IMR-90 (cell line): ENCODE measurements around the gene MCM5. TPM values are rescaled to one million over a fixed set of nuclear protein-coding genes. Genes with fewer than 3 reads are reported as not detected.

ENCODE experiments used
- ATAC-seq: fragments of 200-7000 bp; cut with Tn5 transposase; 2 replicates; pipeline ENCODE4 v1.9.1; 2020; ENCODE audit warnings: low read depth, mild to moderate bottlenecking, moderate library complexity
- BruUV-seq: library from RNA; stranded (reverse); fragments of 400-500 nt; replicated peaks from 2 replicates; lab custom pipeline; 2021; lab: Mats Ljungman, UMichigan
- CTCF ChIA-PET: fragments of 300-600 bp; formaldehyde crosslinking; extraction: SDS; loops from one replicate; lab custom pipeline; 2021; ENCODE audit warnings: antibody characterized with exemption; lab: Yijun Ruan, JAX
- POLR2A ChIA-PET: fragments of 300-600 bp; sonication (Branson Sonifier 250); formaldehyde crosslinking; loops from one replicate; lab custom pipeline; 2022; ENCODE audit warnings: antibody characterized with exemption; ENCODE audit not compliant: unreplicated experiment; lab: Charles Lee
- DNase-seq: peaks from one replicate; pipeline ENCODE4 v3.0.0; 2013
- H2AFZ ChIP-seq: replicated peaks from 2 replicates; pipeline ENCODE3; 2013; ENCODE audit warnings: low read length, mild to moderate bottlenecking; ENCODE audit not compliant: poor library complexity
- H2AK5ac ChIP-seq: 2 replicates; pipeline ENCODE4 v1.6.1; 2013; ENCODE audit warnings: low read depth, low read length, inconsistent platforms
- H2AK9ac ChIP-seq: replicated peaks from 2 replicates; pipeline ENCODE3; 2013; ENCODE audit warnings: mild to moderate bottlenecking, low read depth, low read length, moderate library complexity; ENCODE audit not compliant: poor library complexity
- H2BK120ac ChIP-seq: 2 replicates; pipeline ENCODE4 v1.6.1; 2013; ENCODE audit warnings: low read depth, low read length, inconsistent platforms
- H2BK15ac ChIP-seq: 3 replicates; pipeline ENCODE4 v1.6.1; 2013; ENCODE audit warnings: low read depth, low read length, inconsistent platforms
- H2BK20ac ChIP-seq: 2 replicates; pipeline ENCODE4 v1.6.1; 2013; ENCODE audit warnings: low read depth, mild to moderate bottlenecking, inconsistent platforms, low read length, moderate library complexity
- H2BK5ac ChIP-seq: 2 replicates; pipeline ENCODE4 v1.6.1; 2013; ENCODE audit warnings: mild to moderate bottlenecking, low read depth, low read length, inconsistent platforms; ENCODE audit not compliant: poor library complexity, severe bottlenecking
- H3K14ac ChIP-seq: replicated peaks from 2 replicates; pipeline ENCODE4 v1.6.1; 2013; ENCODE audit warnings: low read depth, low read length, inconsistent platforms
- H3K18ac ChIP-seq: 2 replicates; pipeline ENCODE4 v1.6.1; 2013; ENCODE audit warnings: low read depth, low read length, control low read depth
- H3K23ac ChIP-seq: 2 replicates; pipeline ENCODE4 v1.6.1; 2013; ENCODE audit warnings: low read depth, low read length, inconsistent platforms
- H3K27ac ChIP-seq: 2 replicates; pipeline ENCODE4 v1.5.1; 2013; ENCODE audit warnings: mild to moderate bottlenecking, control low read depth, low read length; ENCODE audit not compliant: insufficient read depth
- H3K27me3 ChIP-seq: 2 replicates; pipeline ENCODE4 v1.6.1; 2013; ENCODE audit warnings: low read length; ENCODE audit not compliant: control insufficient read depth, insufficient read depth
- H3K36me3 ChIP-seq: 2 replicates; pipeline ENCODE4 v1.6.1; 2013; ENCODE audit warnings: low read length, mixed read lengths; ENCODE audit not compliant: control insufficient read depth, insufficient read depth
- H3K4ac ChIP-seq: 2 replicates; pipeline ENCODE4 v1.6.1; 2013; ENCODE audit warnings: low read depth, low read length, inconsistent platforms
- H3K4me1 ChIP-seq: 2 replicates; pipeline ENCODE4 v1.6.1; 2013; ENCODE audit warnings: low read length, mixed read lengths; ENCODE audit not compliant: control insufficient read depth, insufficient read depth
- H3K4me2 ChIP-seq: 2 replicates; pipeline ENCODE4 v1.6.1; 2013; ENCODE audit warnings: low read depth, mild to moderate bottlenecking, control low read depth, low read length, moderate library complexity
- H3K4me3 ChIP-seq: 2 replicates; pipeline ENCODE4 v1.5.1; 2013; ENCODE audit warnings: low read depth, mild to moderate bottlenecking, control low read depth, low read length, moderate library complexity; ENCODE audit not compliant: insufficient read depth
- H3K56ac ChIP-seq: 2 replicates; pipeline ENCODE4 v1.6.1; 2013; ENCODE audit warnings: low read length, inconsistent platforms; ENCODE audit not compliant: insufficient read depth; ENCODE audit errors: extremely low read depth
- H3K79me1 ChIP-seq, 2 experiments: 2 replicates each; pipeline ENCODE4 v1.6.1; 2013; ENCODE audit warnings: low read length in 2 of 2, inconsistent platforms in 1 of 2, low read depth in 1 of 2
- H3K9ac ChIP-seq: 2 replicates; pipeline ENCODE4 v1.6.1; 2013; ENCODE audit warnings: low read depth, low read length, control low read depth
- H3K9me1 ChIP-seq: 2 replicates; pipeline ENCODE4 v1.6.1; 2013; ENCODE audit warnings: low read length, inconsistent platforms; ENCODE audit not compliant: insufficient read depth
- H3K9me3 ChIP-seq: 2 replicates; pipeline ENCODE4 v1.6.1; 2013; ENCODE audit warnings: low read length; ENCODE audit not compliant: control insufficient read depth, insufficient read depth
- H4K20me1 ChIP-seq: 2 replicates; pipeline ENCODE4 v1.6.1; 2013; ENCODE audit warnings: low read length, inconsistent platforms; ENCODE audit not compliant: insufficient read depth
- H4K5ac ChIP-seq: 2 replicates; pipeline ENCODE4 v1.6.1; 2013; ENCODE audit warnings: mild to moderate bottlenecking, low read depth, low read length, control low read depth
- H4K8ac ChIP-seq, 2 experiments: 2 replicates each; pipeline ENCODE4 v1.6.1; 2013; ENCODE audit warnings: low read depth in 2 of 2, low read length in 2 of 2, control low read depth in 1 of 2, inconsistent platforms in 1 of 2
- H4K91ac ChIP-seq: 2 replicates; pipeline ENCODE4 v1.6.1; 2013; ENCODE audit warnings: low read depth, low read length, inconsistent platforms; ENCODE audit not compliant: insufficient read depth
- BHLHE40 ChIP-seq: fragments of 150-350 bp; IDR thresholded peaks from 2 replicates; pipeline ENCODE4 v1.6.1; 2016; ENCODE audit warnings: mild to moderate bottlenecking, low read depth, low read length
- CEBPB ChIP-seq: IDR thresholded peaks from 2 replicates; pipeline ENCODE4 v1.6.1; 2012; ENCODE audit warnings: low read depth, low read length, improper control_type of control experiment
- CHD1 ChIP-seq: IDR thresholded peaks from 2 replicates; pipeline ENCODE4 v1.6.1; 2012; ENCODE audit warnings: low read depth, low read length, improper control_type of control experiment
- MAFK ChIP-seq: IDR thresholded peaks from 2 replicates; pipeline ENCODE4 v1.6.1; 2012; ENCODE audit warnings: low read depth, low read length, improper control_type of control experiment
- MAZ ChIP-seq: IDR thresholded peaks from 2 replicates; pipeline ENCODE4 v1.6.1; 2012; ENCODE audit warnings: low read depth, mild to moderate bottlenecking, low read length, improper control_type of control experiment, moderate library complexity, borderline replicate concordance
- MXI1 ChIP-seq: IDR thresholded peaks from 2 replicates; pipeline ENCODE4 v1.6.1; 2012; ENCODE audit warnings: low read depth, mild to moderate bottlenecking, low read length, moderate library complexity, borderline replicate concordance
- NFE2L2 ChIP-seq: fragments of 150-350 bp; IDR thresholded peaks from 2 replicates; pipeline ENCODE4 v1.6.1; 2016; ENCODE audit warnings: low read depth, mild to moderate bottlenecking, low read length
- POLR2A ChIP-seq: IDR thresholded peaks from 2 replicates; pipeline ENCODE4 v1.6.1; 2012; ENCODE audit warnings: mild to moderate bottlenecking, low read depth, low read length
- RAD21 ChIP-seq: IDR thresholded peaks from 2 replicates; pipeline ENCODE4 v1.6.1; 2012; ENCODE audit warnings: low read length, improper control_type of control experiment
- RCOR1 ChIP-seq: IDR thresholded peaks from 2 replicates; pipeline ENCODE4 v1.6.1; 2012; ENCODE audit warnings: mild to moderate bottlenecking, low read length, improper control_type of control experiment; ENCODE audit not compliant: insufficient replicate concordance
- RFX5 ChIP-seq: IDR thresholded peaks from 2 replicates; pipeline ENCODE4 v1.8.0; 2012; ENCODE audit warnings: low read depth, mild to moderate bottlenecking, low read length, moderate library complexity
- WGBS, 2 experiments: methylation state at CpG; one replicate each; pipeline versions ENCODE4 v1.1.5 to v1.1.7; 2013; ENCODE audit warnings: missing lambda C conversion rate in 2 of 2; ENCODE audit not compliant: insufficient read length in 1 of 2; ENCODE audit errors: extremely low coverage in 2 of 2; 5-methylcytosine and 5-hydroxymethylcytosine counted together
- dilution Hi-C: fragments of 300-500 bp; cut with HindIII; formaldehyde crosslinking; loops from one replicate; pipeline ENCODE4 v1.14.3; 2018; ENCODE audit warnings: low sequenced_read_pairs; ENCODE audit not compliant: unreplicated experiment
- in situ Hi-C: fragments of 300-500 bp; cut with MboI; formaldehyde crosslinking; loops from 3 replicates; pipeline ENCODE4 v1.14.3; 2019; ENCODE audit warnings: low sequenced_read_pairs, inconsistent platforms, mixed read lengths
- intact Hi-C: fragments of 100-400 bp; cut with micrococcal nuclease; formaldehyde crosslinking; loops from 2 replicates; pipeline ENCODE4 v1.10.0; 2022
- polyA plus RNA-seq, 3 experiments: library from polyadenylated mRNA; depleted of rRNA; stranded (reverse); fragments of >200 nt; gene quantifications; 2 replicates each; pipeline ENCODE4 v1.2.3, GENCODE V29; 2012; ENCODE audit warnings: low replicate concordance in 1 of 3
- total RNA-seq: library from RNA; depleted of rRNA; stranded (reverse); fragments of >200 nt; gene quantifications from 2 replicates; pipeline ENCODE4 v1.2.3, GENCODE V29; 2012
- TF ChIP-seq, protein P1 (sequence below): conservative IDR thresholded peaks from 2 replicates; pipeline ENCODE4 v1.5.1; 2012; ENCODE audit warnings: mild to moderate bottlenecking, low read depth, low read length, improper control_type of control experiment
- TF ChIP-seq, protein P2 (sequence below): fragments of 150-350 bp; IDR thresholded peaks from 2 replicates; pipeline ENCODE4 v1.6.1; 2016; ENCODE audit warnings: low read depth, mild to moderate bottlenecking, low read length, moderate library complexity, borderline replicate concordance
- TF ChIP-seq, protein P3 (sequence below): fragments of 150-350 bp; IDR thresholded peaks from 2 replicates; pipeline ENCODE4 v1.6.1; 2017; ENCODE audit warnings: mild to moderate bottlenecking, antibody characterized with exemption, low read length, low read depth

The MCM5 gene
- total and polyA plus RNA-seq, 2 of the 4 experiments (the other 2 are of a cell fraction), result 43.0 to 58.6 TPM

DNA sequence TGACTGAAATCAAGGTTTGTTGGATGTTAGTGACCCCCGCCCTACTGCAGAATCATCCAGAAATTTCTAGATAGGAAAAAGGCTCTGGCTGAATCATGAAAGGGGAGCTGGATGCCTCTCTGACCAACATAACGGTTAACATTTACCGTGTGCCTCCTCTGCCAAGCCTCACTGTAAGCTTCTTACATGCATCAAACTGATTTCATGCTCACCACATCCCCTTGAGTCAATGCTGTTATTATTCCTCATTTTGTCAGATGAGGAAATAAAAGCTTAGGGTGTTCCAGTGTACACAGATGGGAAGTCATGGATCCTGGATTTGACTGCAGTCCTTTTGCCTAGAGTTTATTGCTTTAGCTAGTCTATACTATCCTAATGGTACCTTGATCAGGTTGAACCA is 24.9 kb upstream of the MCM5 start:
- peak overlapping the region; percentile 86 for H3K14ac ChIP-seq
- dilution Hi-C loops (no loop called here), in situ Hi-C loops (no loop called here), intact Hi-C loops (no loop called here)
- H3K18ac ChIP-seq, result peak overlapping the region; percentile 0
- ChIA-PET CTCF (no interaction called here), POLR2A (no interaction called here)
- no peak overlapping the region for H2AK9ac ChIP-seq
- H3K56ac ChIP-seq, result 0 out of 2 replicates have a peak overlapping the region, but pooled peaks have one; percentile 4
- no CpG with 5 or more reads among the region's 3 CpGs for WGBS, 2 experiments
- H3K9me1 ChIP-seq, result peaks cover 19% of the 10 kb centered on the region; the same call in 1 of the 2 replicates
- H3K27me3 ChIP-seq, result no peaks in the 10 kb centered on the region
- H2BK5ac ChIP-seq, result peak overlapping the region; percentile 47
- no peaks in the 10 kb centered on the region for H3K9me3 ChIP-seq
- peak overlapping the region; percentile 45 for H3K4ac ChIP-seq
- peak overlapping the region; percentile 73; the same call in 1 of the 2 replicates for H3K23ac ChIP-seq
- H4K5ac ChIP-seq, result peak overlapping the region; percentile 62
- no TSS peak for BruUV-seq
- no peaks in the 10 kb centered on the region for H3K36me3 ChIP-seq
- no peak overlapping the region for H3K27ac ChIP-seq
- H3K9ac ChIP-seq, result no peak overlapping the region
- H2BK15ac ChIP-seq, result peak overlapping the region; percentile 67; the same call in 2 of the 3 replicates
- H3K4me3 ChIP-seq, result no peak overlapping the region
- TF ChIP-seq CHD1 (no peak), MAFK (no peak), POLR2A (no peak), MXI1 (no peak), MAZ (no peak), NFE2L2 (no peak), CEBPB (no peak), RCOR1 (no peak), RFX5 (no peak), BHLHE40 (no peak), RAD21 (no peak)
- TF ChIP-seq, protein P1, sequence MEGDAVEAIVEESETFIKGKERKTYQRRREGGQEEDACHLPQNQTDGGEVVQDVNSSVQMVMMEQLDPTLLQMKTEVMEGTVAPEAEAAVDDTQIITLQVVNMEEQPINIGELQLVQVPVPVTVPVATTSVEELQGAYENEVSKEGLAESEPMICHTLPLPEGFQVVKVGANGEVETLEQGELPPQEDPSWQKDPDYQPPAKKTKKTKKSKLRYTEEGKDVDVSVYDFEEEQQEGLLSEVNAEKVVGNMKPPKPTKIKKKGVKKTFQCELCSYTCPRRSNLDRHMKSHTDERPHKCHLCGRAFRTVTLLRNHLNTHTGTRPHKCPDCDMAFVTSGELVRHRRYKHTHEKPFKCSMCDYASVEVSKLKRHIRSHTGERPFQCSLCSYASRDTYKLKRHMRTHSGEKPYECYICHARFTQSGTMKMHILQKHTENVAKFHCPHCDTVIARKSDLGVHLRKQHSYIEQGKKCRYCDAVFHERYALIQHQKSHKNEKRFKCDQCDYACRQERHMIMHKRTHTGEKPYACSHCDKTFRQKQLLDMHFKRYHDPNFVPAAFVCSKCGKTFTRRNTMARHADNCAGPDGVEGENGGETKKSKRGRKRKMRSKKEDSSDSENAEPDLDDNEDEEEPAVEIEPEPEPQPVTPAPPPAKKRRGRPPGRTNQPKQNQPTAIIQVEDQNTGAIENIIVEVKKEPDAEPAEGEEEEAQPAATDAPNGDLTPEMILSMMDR, result no peak
- TF ChIP-seq, protein P2, sequence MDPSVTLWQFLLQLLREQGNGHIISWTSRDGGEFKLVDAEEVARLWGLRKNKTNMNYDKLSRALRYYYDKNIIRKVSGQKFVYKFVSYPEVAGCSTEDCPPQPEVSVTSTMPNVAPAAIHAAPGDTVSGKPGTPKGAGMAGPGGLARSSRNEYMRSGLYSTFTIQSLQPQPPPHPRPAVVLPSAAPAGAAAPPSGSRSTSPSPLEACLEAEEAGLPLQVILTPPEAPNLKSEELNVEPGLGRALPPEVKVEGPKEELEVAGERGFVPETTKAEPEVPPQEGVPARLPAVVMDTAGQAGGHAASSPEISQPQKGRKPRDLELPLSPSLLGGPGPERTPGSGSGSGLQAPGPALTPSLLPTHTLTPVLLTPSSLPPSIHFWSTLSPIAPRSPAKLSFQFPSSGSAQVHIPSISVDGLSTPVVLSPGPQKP, result no peak
- TF ChIP-seq, protein P3, sequence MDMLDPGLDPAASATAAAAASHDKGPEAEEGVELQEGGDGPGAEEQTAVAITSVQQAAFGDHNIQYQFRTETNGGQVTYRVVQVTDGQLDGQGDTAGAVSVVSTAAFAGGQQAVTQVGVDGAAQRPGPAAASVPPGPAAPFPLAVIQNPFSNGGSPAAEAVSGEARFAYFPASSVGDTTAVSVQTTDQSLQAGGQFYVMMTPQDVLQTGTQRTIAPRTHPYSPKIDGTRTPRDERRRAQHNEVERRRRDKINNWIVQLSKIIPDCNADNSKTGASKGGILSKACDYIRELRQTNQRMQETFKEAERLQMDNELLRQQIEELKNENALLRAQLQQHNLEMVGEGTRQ, result no peak
- peak overlapping the region; percentile 88 for H2BK120ac ChIP-seq
- H3K79me1 ChIP-seq, result 0 out of 4 replicates have a peak, but pooled peaks cover 0 to 4% of the 10 kb centered on the region in 2 experiments
- peak overlapping the region; percentile 84 for H4K91ac ChIP-seq
- DNase-seq (peak; percentile 62), ATAC-seq (no peak)
- H4K20me1 ChIP-seq, result no peaks in the 10 kb centered on the region
- H3K4me1 ChIP-seq, result peaks cover 28% of the 10 kb centered on the region
- no peak overlapping the region for H2AFZ ChIP-seq
- H2BK20ac ChIP-seq, result peak overlapping the region; percentile 30
- peak overlapping the region; percentile 4 to 56; a peak in 2 of 4 replicates for H4K8ac ChIP-seq
- peak overlapping the region; percentile 80; the same call in 1 of the 2 replicates for H2AK5ac ChIP-seq
- H3K4me2 ChIP-seq, result no peak overlapping the region
